HUES6 (cell line): ENCODE results near the gene DDX10.

Source experiments
- H3K27ac ChIP-seq: 2 replicates; pipeline ENCODE4 v1.7.0; 2013; ENCODE audit warnings: low read depth, mild to moderate bottlenecking, low read length, inconsistent platforms
- H3K27me3 ChIP-seq: 2 replicates; pipeline ENCODE4 v1.6.1; 2013; ENCODE audit warnings: low read length; ENCODE audit not compliant: control insufficient read depth, insufficient read depth
- H3K36me3 ChIP-seq: 2 replicates; pipeline ENCODE4 v1.6.1; 2013; ENCODE audit warnings: low read length; ENCODE audit not compliant: control insufficient read depth, insufficient read depth
- H3K4me1 ChIP-seq: 2 replicates; pipeline ENCODE4 v1.6.1; 2013; ENCODE audit warnings: low read length; ENCODE audit not compliant: control insufficient read depth, insufficient read depth
- H3K4me3 ChIP-seq: 2 replicates; pipeline ENCODE4 v1.5.1; 2013; ENCODE audit warnings: low read depth, low read length
- H3K9ac ChIP-seq: one replicate; pipeline ENCODE4 v1.6.1; 2013; ENCODE audit warnings: mild to moderate bottlenecking, low read length
- H3K9me3 ChIP-seq: 2 replicates; pipeline ENCODE4 v1.6.1; 2013; ENCODE audit warnings: low read depth, low read length; ENCODE audit not compliant: control insufficient read depth, insufficient read depth

DDX10 gene

GRCh38 chr11:108921211-108921610, 256.3 kb downstream of the DDX10 start:
- Histone ChIP-seq H3K27me3 (no peaks in the 10 kb centered on the region), H3K9ac (no peak overlapping the region), H3K27ac (no peak overlapping the region), H3K36me3 (no peaks in the 10 kb centered on the region; the same call in 1 of the 2 replicates), H3K9me3 (no peaks in the 10 kb centered on the region), H3K4me3 (no peak overlapping the region), H3K4me1 (peaks cover 2% of the 10 kb centered on the region; the same call in 1 of the 2 replicates)

GRCh38 chr11:108922241-108922640, 257.4 kb downstream of the DDX10 start:
- Histone ChIP-seq H3K27ac (no peak overlapping the region), H3K27me3 (no peaks in the 10 kb centered on the region), H3K36me3 (no peaks in the 10 kb centered on the region; the same call in 1 of the 2 replicates), H3K4me3 (no peak overlapping the region), H3K4me1 (peaks cover 11% of the 10 kb centered on the region; the same call in 1 of the 2 replicates), H3K9ac (no peak overlapping the region), H3K9me3 (no peaks in the 10 kb centered on the region)

- Histone ChIP-seq H3K36me3 (no peaks in the 10 kb centered on the region; the same call in 1 of the 2 replicates), H3K9me3 (no peaks in the 10 kb centered on the region), H3K4me3 (no peak overlapping the region), H3K27me3 (no peaks in the 10 kb centered on the region), H3K9ac (no peak overlapping the region), H3K4me1 (peaks cover 12% of the 10 kb centered on the region; the same call in 1 of the 2 replicates), H3K27ac (no peak overlapping the region)
These were observed 258.5 kb downstream of the DDX10 start for GRCh38 chr11:108923413-108923812.

- no peaks in the 10 kb centered on the region for H3K27me3 ChIP-seq
- H3K27ac ChIP-seq = no peak overlapping the region
- H3K9ac ChIP-seq = no peak overlapping the region
- H3K4me1 ChIP-seq = peaks cover 12% of the 10 kb centered on the region; the same call in 1 of the 2 replicates
- no peak overlapping the region for H3K4me3 ChIP-seq
- no peaks in the 10 kb centered on the region for H3K36me3 ChIP-seq
- H3K9me3 ChIP-seq = no peaks in the 10 kb centered on the region
These were observed 261.4 kb downstream of the DDX10 start for GRCh38 chr11:108926171-108926840.

GRCh38 chr11:108926841-108927577, 262.1 kb downstream of the DDX10 start:
- H3K36me3 ChIP-seq = no peaks in the 10 kb centered on the region
- H3K27ac ChIP-seq = no peak overlapping the region

GRCh38 chr11:108927791-108928545, 263.1 kb downstream of the DDX10 start:
- no peak overlapping the region for H3K9ac ChIP-seq
- H3K36me3 ChIP-seq = no peaks in the 10 kb centered on the region
- H3K4me3 ChIP-seq = no peak overlapping the region
- no peaks in the 10 kb centered on the region for H3K9me3 ChIP-seq
- no peak overlapping the region for H3K27ac ChIP-seq
- no peaks in the 10 kb centered on the region for H3K27me3 ChIP-seq
- peaks cover 12% of the 10 kb centered on the region; the same call in 1 of the 2 replicates for H3K4me1 ChIP-seq

More at GRCh38 chr11:108926841-108927577, 262.1 kb downstream of the DDX10 start:
- Histone ChIP-seq H3K9me3 (no peaks in the 10 kb centered on the region), H3K9ac (no peak overlapping the region), H3K27me3 (no peaks in the 10 kb centered on the region), H3K4me1 (peaks cover 12% of the 10 kb centered on the region; the same call in 1 of the 2 replicates), H3K4me3 (no peak overlapping the region)

GRCh38 chr11:108929241-108929640, 264.4 kb downstream of the DDX10 start:
- H3K4me1 ChIP-seq = peaks cover 18% of the 10 kb centered on the region
- no peak overlapping the region for H3K27ac ChIP-seq
- H3K4me3 ChIP-seq = no peak overlapping the region
- no peaks in the 10 kb centered on the region for H3K36me3 ChIP-seq
- no peaks in the 10 kb centered on the region for H3K9me3 ChIP-seq
- no peak overlapping the region for H3K9ac ChIP-seq
- no peaks in the 10 kb centered on the region for H3K27me3 ChIP-seq

- Histone ChIP-seq H3K9me3 (no peaks in the 10 kb centered on the region), H3K27ac (no peak overlapping the region), H3K9ac (no peak overlapping the region), H3K27me3 (no peaks in the 10 kb centered on the region), H3K4me1 (peaks cover 18% of the 10 kb centered on the region), H3K36me3 (no peaks in the 10 kb centered on the region), H3K4me3 (no peak overlapping the region)
These were observed 266.3 kb downstream of the DDX10 start for GRCh38 chr11:108931168-108931567.

- Histone ChIP-seq H3K9me3 (no peaks in the 10 kb centered on the region), H3K27me3 (no peaks in the 10 kb centered on the region), H3K27ac (no peak overlapping the region), H3K9ac (no peak overlapping the region), H3K4me1 (peaks cover 7% of the 10 kb centered on the region; the same call in 1 of the 2 replicates), H3K36me3 (no peaks in the 10 kb centered on the region), H3K4me3 (no peak overlapping the region)
These were observed 268.8 kb downstream of the DDX10 start for GRCh38 chr11:108933630-108934029.

- H3K4me1 ChIP-seq = peaks cover 7% of the 10 kb centered on the region; the same call in 1 of the 2 replicates
- no peak overlapping the region for H3K9ac ChIP-seq
- H3K9me3 ChIP-seq = no peaks in the 10 kb centered on the region
- H3K36me3 ChIP-seq = no peaks in the 10 kb centered on the region
- no peak overlapping the region for H3K27ac ChIP-seq
- H3K27me3 ChIP-seq = no peaks in the 10 kb centered on the region
- H3K4me3 ChIP-seq = no peak overlapping the region
These were observed 269.4 kb downstream of the DDX10 start for GRCh38 chr11:108934289-108934688.
